ENCODE data around the gene SSX2.
"Not testable (repeated sequence)": the region's sequence is repeated elsewhere in the genome, so short reads cannot be mapped to it uniquely, and the experiment has no call there.

The SSX2 gene

GRCh38 chrX:52707078-52707477 is at the start of gene SSX2:
Gene SSX2 (minus strand): TSS chrX:52707178. CDS start chrX:52705749, 1,429 bp downstream.
- not testable (repeated sequence) for DNase-seq

- not testable (repeated sequence) for DNase-seq
Measured at GRCh38 chrX:52750952-52751351, 44.0 kb upstream of the SSX2 start, which contains the start of gene SSX2B. Gene SSX2B (plus strand): TSS chrX:52751252. CDS start chrX:52752681, 1,429 bp downstream.

DNA sequence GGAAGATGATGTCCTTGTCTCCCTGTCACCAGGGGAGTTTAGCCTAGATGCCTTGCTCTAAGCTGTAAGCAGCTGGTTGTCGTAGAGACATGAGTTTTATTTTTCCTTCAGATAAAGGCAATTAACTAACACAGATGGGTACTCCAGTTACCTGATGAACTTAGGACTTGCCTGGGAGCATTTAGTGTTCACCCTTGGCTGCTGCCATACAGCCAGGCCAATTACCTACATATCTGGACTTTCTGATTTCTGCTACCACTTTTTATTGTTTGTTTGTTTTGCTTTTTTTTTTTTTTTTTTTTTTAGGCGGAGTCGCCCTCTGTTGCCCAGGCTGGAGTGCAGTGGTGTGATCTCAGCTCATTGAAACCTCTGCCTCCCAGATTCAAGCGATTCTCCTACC is 14.9 kb downstream of the SSX2 start:
- not testable (repeated sequence) for DNase-seq

- DNase-seq, result not testable (repeated sequence)
Measured at GRCh38 chrX:52662218-52662617, 44.8 kb downstream of the SSX2 start.

DNA sequence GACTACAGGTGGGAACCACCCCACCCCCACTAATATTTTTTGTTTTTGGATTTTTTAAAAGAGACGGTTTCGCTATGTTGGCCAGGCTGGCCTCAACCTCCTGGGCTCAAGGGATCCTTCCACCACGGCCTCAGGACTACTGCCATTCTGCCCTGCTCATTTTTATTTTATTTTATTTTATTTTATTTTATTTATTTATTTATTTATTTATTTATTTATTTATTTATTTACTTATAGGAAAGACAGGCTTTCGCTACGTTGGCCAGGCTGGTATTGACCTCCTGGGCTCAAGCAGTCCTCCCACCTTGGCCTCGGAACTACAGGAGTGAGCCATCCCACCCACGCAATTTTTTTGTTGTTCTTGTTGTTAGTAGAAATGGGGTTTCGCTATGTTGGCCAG is 51.5 kb downstream of the SSX2 start:
- not testable (repeated sequence) for DNase-seq

DNA sequence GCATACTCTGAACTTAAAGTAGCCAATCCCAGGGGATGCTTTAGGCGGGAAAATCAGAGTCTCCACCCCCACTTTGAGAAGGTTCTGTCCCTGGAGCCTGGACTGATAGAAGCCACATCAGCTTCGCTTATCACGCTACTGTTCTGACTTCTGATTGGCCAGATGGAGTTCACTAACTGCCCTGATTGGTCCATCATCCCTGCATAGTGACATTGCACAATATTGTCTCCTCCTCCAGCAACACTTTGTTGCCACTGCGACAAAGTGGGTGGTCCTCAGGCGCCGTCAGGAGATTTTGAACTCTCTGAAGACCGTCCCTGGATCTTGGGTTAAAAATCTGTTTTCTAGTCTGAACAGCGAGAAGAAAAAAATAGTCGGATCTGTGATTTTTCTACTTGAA is 52.2 kb downstream of the SSX2 start, which contains the start of gene SSX7:
Gene SSX7 (minus strand): TSS at position 101 of the 400 bp plus-strand sequence. CDS start 1,428 bp downstream, outside the sequence.
- DNase-seq, result not testable (repeated sequence)

- DNase-seq, result not testable (repeated sequence)
Measured at GRCh38 chrX:52650676-52651075, 56.3 kb downstream of the SSX2 start.

- DNase-seq, result not testable (repeated sequence)
Measured at GRCh38 chrX:52648956-52649355, 58.0 kb downstream of the SSX2 start.

Measured in NCI-H1436 treated with DMSO at 0.1 percent for 48 hours (cell line).